Measurements from ENCODE around the gene CTAG2.
"Not testable (repeated sequence)": the region's sequence is repeated elsewhere in the genome, so short reads cannot be mapped to it uniquely, and the experiment has no call there.

CTAG2 gene

DNA sequence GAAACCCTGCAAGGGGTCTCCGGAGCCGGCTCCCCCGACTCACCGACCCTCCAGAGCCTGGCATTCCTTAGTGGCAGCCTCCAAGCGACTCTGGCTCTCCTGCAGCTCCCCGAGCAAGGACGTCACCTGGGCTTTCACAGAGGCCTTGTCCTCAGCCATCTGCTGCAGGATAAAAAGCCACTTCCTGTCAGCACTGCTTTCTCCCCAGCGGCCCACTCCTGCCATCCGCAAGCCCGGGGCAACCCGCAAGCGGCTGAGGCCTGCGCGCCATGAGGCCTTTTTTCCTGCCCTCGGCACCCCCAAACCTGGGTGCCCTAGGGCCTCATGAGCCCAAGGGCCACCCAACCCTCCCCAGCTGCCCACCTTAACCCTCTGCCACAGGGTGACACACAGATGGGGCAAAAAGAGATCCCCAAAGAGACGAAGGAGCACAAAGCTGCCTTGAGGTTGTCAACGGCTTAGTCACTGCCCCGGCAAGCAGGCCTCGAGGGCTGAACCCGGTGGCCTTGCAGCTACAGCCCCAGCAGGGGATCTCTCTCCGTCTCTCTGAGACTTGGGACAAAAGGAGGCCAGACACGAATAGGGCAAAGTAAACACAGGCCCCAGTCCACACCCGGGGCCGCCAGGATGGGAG lies 7.5 kb downstream of the CTAG2 start:
- DNase-seq = not testable (repeated sequence)

DNA sequence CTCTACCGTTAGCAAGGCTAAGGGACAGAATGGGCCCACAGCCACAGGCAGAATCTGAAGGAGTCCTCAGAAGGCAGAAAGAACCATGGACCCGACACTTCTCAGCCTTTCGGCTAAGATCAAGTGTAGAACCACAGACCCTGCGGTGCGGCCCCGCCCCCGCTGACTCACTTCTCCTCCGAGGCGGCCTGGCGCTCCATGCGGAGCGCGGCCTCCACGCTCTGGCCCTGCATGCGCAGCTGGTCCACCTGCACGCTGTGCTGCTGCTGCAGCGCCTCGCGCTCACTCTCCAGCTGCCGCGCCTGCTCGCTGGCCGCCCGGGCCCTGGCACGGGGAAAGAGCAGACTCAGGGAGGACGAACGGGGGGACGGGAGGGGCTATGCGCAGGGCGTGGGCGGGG lies 9.7 kb downstream of the CTAG2 start:
- not testable (repeated sequence) for DNase-seq

DNA sequence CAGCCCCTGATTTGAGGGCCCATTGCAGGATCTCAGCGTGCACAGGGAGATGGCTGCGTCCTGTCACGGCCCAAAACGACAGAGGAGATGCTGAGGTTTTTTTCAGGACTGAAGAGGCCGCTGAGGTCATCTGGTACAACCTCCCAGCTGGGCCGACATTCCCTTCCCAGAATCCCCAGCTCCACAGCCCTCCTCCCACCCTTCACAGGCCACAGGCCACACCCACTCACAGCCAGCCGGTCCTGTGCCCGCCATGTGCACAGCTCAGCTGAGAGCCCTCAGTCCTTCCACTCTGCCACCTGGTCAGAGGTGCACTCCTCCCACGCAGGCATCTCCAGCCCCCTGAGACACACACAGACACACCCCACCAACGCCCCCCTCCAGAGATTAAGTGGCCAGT lies 11.6 kb downstream of the CTAG2 start:
- not testable (repeated sequence) for DNase-seq

DNA sequence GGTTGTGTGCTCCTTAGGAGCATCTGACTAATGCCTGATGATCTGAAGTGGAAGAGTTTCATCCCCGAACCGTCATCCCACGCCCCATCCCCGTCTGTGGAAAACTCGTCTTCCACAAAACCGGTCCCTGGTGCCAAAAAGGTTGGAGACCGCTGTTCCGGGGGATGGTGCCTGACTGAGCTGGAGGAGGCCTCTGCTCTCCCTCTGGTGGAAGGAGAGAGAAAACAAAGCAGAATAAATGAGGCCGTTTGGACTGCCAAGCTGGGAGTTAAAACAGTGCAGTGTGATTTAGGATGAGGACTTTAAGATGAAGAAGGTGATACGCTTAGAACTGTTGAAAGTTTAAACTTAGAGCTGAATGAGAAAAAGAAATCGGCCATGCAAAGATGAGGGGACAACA lies 19.7 kb downstream of the CTAG2 start:
- not testable (repeated sequence) for DNase-seq

DNA sequence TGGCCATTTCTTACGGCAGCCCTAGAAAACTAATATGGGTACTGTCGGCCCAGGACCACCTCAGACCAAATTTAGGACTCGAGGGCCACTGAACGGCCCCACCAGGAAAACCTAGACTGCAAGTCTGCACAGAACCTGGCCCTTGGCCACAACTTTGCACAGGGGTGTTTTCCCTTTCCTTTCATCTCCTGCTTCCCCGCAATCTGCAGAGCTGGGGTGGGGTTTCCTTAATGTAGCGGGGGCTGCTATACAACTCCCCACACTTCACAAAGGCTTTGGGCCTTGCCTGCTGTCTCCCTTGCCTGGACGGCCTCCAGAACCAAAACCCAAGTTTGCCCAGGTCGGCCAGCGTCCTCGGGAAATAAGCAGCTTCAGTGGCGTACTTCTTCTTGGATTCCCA lies 22.4 kb downstream of the CTAG2 start:
- DNase-seq = not testable (repeated sequence)

DNA sequence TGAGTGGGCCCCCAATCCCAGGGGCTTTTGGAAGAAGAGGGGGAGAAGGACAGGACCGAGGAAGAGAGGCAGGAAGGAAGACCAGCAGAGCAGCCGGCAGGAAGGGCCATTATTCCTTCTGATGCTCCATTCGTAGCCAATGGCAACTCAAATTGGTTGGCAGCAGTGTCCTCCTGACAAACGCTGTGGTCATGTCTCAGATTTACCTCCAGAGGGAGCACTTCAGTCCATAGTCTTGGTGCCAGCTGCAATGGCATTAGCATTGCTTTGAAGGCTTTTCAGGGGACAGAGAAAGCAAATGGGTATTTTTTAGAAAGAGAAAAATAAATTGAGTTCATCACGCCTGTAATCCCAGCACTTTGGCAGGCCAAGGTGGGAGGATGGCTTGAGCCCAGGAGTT lies 24.4 kb downstream of the CTAG2 start:
- DNase-seq = not testable (repeated sequence)

DNA sequence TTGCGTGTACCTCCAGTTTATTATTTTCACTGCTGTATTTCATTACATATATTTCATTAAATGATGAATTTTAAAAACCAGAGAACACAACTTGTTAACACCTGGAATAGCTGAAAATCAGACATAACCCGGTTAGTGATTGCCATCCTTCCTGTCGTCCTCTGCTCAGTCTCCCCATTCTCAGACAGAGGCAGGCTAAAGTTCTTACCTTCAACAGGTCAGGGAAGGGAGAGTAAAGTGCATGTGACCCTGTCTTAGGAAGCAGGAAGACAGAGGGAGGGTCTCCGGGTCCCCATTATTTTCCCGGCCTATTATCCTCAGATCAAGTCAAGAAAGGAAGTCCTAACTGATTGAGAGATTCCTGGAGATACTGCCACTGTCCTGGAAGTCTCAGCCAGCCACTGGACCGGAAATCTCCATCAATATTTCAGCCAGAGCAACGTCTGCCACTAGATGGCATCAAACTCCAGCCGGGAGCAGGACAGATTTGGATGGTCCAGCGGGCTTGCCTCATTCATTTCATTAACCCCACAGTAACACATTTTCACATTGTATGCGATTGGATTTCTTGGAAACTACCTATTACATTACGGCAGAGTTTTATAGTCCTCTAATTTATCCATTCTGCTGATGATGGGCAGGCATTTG lies 32.5 kb downstream of the CTAG2 start:
- not testable (repeated sequence) for DNase-seq

DNA sequence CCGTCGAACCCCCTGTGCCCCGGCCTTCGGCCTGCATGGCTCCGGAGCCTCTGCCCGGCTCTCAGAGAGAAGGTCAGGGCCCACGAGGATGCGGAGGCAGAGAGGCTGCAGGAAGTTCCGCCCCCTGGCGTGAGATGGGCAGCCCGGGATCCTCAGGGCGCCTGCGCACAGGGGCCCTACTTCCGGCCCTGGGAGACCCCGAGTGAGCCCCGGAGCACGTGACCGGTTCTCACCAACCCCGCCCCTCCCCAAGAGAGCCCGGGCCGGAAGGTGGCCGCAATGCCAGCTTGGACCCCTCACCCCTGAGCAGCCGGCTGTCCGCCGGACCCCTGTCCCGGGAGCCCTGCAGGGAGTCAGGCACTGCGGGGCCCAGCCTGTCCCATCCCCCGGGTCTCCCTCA lies 34.2 kb downstream of the CTAG2 start, which contains the start of gene CTAG1B:
CTAG1B (minus strand) TSS at position 101 of the 400 bp plus-strand sequence; CDS start at position 37, 64 bp downstream.
- DNase-seq = not testable (repeated sequence)

DNA sequence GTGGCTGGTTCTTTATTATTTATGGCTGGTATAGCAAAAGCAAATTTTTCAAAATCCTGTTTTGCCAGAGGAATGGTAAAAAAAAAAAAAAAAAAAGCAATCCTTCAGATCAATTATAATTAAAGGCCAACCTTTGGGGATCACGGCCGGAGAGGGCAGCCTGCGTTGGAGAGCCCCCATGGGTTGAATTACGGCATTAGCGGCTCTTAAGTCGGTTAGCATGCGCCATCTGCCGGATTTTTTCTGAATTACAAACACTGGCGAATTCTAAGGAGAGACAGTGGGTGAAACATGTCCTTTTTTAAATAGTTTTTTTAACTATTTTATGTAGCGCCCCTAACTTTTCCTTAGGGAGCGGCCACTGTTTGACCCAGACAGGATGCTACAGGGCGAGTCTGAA lies 39.8 kb downstream of the CTAG2 start:
- DNase-seq = not testable (repeated sequence)

DNA sequence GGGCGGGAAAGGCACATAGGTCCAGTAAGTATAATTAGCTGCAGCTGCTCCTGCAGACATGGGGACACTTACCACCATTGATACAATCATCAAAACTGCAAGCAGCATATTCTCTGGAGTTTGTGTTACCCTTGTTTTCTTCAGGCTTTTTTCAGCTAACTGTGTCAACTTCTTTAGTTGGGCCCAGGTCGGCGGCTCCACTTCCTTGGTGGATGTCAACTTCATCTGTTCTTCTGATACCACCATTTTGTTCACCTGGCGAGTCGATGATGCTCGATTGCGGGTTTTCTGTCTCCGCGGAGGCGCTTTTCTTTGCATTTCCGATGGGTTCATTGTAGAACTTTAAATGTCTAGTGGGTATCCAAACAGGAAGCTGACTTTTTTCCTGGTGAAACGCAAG lies 42.2 kb downstream of the CTAG2 start:
- DNase-seq = not testable (repeated sequence)

DNA sequence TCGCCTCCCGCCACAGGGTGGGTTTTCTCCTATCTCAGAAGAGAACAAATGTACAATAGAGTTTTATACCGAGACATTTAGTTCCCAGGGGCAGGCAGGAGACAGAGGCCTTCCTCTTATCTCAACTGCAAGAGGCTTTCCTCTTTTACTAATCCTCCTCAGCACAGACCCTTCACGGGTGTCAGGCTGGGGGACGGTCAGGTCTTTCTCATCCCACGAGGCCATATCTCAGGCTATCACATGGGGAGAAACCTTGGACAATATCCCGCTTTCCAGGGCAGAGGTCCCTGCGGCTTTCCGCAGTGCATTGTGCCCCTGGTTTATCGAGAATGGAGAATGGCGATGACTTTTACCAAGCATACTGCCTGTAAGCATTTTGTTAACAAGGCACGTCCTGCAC lies 44.6 kb downstream of the CTAG2 start:
- DNase-seq = not testable (repeated sequence)

DNA sequence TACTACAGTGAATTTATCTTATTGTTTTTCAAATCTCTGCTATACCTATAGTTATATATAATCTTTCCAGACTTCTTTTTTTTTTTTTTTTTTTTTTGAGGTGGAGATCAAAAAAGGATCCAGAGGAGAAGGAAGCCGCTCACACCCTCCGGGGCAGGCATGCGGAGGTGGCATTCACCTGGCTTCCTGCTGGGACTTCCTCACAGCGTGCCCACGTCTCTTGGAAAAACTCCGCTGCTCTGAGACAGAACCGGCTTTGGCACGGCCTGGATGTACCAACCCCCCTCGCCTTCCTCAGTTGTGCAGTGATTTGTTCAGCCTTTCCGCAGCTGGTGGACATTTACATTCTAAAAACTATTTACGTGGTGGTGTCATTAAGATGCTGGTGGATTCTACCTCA lies 45.4 kb downstream of the CTAG2 start:
- DNase-seq = not testable (repeated sequence)

DNA sequence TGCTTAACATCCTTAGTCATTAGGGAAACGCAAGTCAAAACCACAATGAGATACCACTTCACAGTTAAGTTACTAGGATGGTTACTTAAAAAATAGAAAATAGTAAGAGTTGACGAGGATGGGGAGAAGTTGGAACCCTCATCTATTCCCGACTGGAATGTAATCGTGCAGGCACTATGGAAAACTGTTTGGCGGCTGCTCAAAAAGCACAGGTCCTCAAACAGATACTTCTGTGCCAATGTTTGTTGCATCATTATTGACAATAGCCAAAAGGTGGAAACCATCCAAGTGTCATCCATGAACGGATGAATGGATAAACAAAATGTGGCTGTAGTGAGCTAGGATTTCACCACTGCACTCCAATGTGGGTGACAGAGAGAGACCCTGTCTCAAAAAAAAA lies 46.0 kb downstream of the CTAG2 start:
- no peak for DNase-seq

DNA sequence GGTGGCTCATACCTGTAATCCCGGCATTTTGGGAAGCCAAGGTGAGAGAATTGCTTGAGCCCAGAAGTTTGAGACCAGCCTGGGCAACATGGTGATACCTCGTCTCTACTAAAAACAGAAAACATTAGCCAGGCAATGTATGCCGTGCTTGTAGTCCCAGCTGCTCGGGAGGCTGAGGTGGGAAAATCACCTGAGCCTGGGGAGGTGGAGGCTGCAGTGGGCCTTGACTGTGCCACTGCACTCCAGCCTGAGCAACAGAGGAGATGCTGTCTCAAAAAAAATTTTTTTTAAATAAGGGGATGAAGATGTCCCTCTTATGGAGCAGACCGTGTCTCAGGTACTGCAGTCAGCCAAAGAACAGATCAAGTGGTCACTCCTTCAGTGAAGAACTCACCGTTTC lies 47.8 kb downstream of the CTAG2 start:
- DNase-seq = no peak

DNA sequence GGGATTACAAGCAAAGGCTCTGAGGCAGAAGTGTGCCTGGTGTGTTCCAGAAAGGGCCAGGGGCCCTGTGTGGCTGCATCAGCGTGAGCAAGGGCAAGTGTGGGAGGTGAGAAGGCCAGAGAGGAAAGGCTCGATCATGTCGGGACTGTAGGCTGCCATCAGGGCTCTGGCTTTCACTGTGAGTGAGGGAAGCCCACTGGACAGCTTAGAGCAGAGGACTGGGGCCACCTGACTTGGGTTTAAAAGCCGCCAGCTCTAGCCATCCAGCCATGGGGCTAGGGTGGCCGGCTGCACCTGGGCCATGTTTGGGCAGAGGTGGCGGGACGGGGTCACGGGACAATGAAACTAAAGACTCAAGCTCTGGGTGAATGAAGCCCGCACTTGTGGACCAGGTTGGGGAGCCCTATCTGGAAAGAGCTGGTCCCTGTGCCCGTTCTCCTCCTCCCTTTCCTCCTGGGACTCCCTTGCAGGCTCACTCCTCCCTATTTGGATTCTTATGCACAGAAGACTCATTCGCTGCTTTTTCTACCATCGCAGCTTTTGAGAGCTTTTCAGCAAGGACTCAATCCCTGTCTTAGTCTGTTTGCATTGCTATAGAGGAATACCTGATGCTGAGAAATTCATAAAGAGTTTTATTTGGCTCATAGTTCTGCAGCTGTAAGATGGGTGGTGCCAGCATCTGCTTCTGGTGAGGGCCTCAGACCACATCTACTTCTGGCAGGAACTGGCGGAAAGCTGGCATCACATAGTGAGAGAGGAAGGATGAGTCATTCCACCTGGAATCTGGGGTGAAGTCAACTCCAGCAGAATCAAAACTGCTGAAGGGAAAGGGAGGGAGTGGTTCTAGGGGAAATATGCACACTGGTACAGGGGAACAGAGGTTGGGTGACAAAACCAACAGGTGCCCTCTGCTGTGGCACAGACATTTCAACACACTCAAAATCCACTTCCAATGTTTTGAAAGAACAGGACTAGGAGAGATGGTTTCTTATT lies 49.6 kb downstream of the CTAG2 start:
- DNase-seq = no peak

DNA sequence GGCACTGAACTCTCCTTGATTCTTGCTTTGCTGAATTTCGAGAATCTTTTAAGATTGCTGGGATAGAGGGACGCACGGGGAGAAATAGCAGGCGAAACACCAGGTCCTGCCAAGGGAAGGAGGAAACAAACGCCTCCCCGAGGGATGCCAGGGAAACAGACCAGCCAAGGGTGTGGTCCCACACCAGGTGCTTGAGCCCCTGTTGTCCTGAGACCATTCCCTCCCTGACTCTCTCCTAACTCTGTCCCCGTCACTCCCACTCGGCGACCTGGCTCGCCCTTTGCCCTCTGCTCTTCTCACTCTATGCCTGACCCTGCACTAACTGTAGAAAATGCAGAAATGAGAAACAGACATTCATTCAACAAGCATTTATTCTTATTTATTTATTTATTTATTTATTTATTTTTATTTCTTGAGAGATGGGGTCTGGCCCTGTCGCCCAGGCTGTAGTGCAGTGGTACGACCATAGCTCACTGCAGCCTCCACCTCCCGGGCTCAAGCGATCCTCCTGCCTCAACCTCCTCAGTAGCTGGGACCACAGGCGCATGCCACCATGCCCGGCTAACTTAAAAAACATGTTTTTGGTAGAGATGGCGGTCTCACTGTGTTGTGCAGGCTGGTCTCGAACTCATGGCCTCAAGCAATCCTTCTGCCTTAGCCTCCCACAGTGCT lies 50.5 kb downstream of the CTAG2 start:
- DNase-seq = no peak

DNA sequence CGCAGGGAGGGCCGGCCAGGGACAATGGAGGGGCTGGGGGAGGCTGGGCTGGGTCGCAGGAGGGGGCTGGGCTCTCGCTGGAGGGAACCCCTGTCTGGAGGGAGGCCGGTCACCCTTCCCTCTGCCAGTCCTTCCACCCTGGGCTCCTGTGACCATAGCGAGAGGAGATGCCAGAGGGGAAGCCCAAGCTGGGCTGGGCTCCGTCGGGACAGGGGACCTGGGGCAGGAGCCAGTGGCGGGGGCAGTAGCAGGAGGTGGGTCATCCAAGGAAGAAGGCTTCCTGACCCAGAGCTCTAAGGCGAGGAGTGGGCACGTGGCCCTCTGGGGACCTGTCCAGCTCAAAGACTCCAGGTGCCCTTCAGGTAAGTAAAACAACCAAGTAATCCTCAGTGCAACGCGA lies 51.2 kb downstream of the CTAG2 start:
- DNase-seq = no peak
